DND-41 (cell line): ENCODE results near the gene GRAMD2A.

Experiments
- CTCF ChIP-seq: IDR thresholded peaks from 2 replicates; pipeline ENCODE4 v1.5.1; 2012; ENCODE audit warnings: borderline replicate concordance, low read length, moderate library complexity, mild to moderate bottlenecking; ENCODE audit not compliant: poor library complexity, severe bottlenecking; ENCODE audit errors: extremely low read depth
- EZH2 ChIP-seq: IDR thresholded peaks from 3 replicates; pipeline ENCODE4 v1.6.1; 2012; ENCODE audit warnings: borderline replicate concordance, low read depth, mild to moderate bottlenecking, moderate library complexity, low read length, inconsistent platforms; ENCODE audit not compliant: severe bottlenecking

DNA sequence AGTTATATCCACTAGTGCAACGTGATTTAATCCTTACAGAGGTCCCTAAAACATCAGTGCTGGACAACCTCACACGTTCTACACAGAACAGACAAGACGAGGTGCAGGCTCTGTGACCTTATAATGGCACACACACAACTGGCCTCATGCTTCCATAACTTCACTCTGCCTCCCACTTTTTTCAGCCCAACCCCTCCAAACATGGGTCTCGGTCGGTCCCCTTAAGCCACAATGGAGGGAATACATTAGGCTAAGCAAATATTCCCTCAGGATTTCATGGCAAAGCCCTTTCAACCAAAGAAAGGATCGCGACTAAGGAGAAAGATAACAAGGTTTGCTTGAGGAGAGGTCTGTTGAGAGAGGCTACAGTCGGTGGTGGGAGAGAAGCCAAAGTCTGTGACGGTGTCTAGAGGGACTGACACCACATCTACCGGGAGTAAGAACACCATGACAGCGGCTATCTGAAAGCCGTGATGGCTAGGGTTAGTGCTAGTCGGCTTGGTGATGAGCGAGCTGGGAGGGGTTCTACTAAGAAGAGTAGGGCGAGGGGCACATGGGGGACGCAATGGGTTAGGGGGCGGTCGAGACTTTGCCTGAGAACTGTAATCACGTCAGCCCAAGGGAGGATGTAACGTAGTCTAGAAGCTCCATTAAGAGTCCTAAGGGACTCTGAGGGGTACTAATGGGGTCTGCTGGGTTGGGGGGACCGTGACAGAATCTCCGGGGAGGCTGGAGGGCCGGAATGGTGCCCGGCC is 80.7 kb downstream of the GRAMD2A start:
- no peak for TF ChIP-seq CTCF
- no peak for TF ChIP-seq EZH2
